T-helper 22 cell (primary cell): ENCODE results near the gene ATP8A1.

Source experiments
- DNase-seq: peaks from one replicate; pipeline ENCODE4 v3.0.0-alpha.2; 2020; ENCODE audit warnings: low read depth

ATP8A1 gene

DNA sequence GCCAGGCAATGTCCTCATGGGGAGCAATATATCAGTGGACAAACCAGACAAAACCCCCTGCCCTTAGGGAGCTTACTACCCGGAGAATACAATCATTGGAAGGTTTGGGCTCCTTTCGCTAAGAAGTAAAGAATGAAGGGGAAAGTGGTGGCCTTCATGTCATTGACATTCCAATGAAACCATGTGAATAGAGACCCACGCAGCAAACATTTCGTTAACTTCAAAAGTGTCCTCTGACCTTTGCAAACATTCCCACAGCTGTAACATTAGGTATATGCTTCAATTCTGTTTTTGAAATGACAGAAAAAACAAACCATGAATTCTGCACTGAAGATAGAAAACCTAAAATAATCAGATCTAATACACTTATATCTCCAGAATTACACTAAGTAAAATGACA is 7.0 kb downstream of the ATP8A1 start:
- DNase-seq: no peak

DNA sequence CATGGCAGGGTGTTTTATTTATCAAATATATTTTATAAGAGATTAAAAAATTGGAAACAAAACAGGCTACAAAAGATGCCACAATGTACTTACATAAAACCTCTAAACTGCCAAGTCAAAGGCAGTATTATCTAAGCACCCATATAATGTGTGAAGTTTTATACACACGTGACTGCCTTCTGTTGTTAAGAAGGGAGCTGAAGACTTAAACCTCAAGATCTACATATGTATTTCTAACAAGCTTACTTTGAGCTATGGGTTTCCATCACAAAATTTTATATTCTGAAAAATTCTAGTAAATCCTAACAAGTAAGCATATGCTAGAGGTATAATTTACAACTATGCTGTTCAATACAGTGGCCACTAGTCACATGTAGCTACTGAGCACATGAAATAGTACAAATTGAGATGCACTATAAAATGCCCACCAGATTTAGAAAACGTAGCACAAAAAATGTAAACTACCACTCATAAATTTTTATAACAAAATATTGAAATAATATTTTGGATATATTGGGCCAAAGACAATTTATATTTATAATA is 9.8 kb downstream of the ATP8A1 start:
- DNase-seq: no peak

DNA sequence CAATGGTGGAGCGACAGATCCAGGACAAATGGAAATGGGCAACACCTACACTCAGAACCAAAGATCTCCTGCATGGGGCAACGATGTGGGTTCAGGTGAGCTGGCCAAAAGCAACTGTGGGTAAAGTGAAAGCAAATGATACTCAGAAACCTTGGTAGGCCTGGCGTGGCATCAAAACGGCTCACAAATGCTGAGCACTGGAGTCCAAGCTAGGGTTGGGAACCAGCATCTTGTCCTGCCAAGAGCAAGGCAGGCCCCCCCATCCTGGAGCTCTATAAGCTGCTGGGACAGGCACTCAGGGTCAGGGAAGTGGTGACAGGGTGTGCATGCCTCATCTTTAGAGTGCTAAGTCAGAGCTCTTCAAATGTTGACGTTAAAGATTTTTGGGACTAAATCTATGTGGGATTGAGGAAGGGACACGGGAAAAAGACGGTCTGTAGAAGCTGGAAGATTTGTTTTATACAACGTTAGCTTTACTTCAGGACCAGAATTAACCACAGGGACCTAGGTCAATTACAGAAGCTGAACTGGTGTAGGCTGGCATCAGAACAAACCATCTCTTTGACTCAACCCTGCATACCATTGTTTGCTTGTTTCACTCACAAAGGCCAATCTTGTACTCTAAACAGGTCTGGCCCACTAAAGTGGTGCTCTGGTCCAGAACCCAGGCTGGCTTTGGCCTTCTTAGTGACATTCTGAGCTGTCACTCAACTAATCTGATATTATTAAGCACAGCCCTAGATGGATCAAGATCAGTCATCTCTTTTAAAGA is 10.7 kb downstream of the ATP8A1 start:
- DNase-seq: no peak

- DNase-seq: no peak
Observed at GRCh38 chr4:42644897-42645296, 12.0 kb downstream of the ATP8A1 start.

GRCh38 chr4:42643685-42644084 is 13.2 kb downstream of the ATP8A1 start:
- DNase-seq: no peak

GRCh38 chr4:42642845-42643615 is 13.9 kb downstream of the ATP8A1 start:
- DNase-seq: no peak

- no peak for DNase-seq
Observed at GRCh38 chr4:42642101-42642797, 14.7 kb downstream of the ATP8A1 start.

GRCh38 chr4:42641656-42642055 is 15.2 kb downstream of the ATP8A1 start:
- no peak for DNase-seq

GRCh38 chr4:42641161-42641560 is 15.7 kb downstream of the ATP8A1 start:
- DNase-seq: no peak

GRCh38 chr4:42640613-42641012 is 16.3 kb downstream of the ATP8A1 start:
- DNase-seq: no peak

- DNase-seq: no peak
Observed at GRCh38 chr4:42638993-42639392, 17.9 kb downstream of the ATP8A1 start.

DNA sequence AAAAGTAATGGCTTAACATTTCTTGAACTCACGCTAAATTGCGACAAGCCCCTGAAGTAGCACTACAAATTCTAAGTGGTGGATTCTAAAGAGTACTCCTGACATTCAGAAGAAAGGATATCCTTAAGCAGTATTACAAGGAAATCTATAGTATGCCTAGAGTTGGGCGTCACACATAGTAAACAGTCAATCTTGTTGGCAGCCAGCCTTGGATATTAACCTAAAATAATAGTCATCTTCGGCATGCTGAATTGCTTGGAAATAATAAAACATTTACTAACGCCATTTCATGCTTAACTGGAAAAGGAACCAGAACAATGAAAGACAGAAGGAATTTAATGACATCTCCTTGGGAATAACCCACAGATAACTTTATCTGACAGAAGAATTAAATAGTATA is 18.6 kb downstream of the ATP8A1 start:
- DNase-seq: no peak

GRCh38 chr4:42637867-42638266 is 19.0 kb downstream of the ATP8A1 start:
- no peak for DNase-seq

DNA sequence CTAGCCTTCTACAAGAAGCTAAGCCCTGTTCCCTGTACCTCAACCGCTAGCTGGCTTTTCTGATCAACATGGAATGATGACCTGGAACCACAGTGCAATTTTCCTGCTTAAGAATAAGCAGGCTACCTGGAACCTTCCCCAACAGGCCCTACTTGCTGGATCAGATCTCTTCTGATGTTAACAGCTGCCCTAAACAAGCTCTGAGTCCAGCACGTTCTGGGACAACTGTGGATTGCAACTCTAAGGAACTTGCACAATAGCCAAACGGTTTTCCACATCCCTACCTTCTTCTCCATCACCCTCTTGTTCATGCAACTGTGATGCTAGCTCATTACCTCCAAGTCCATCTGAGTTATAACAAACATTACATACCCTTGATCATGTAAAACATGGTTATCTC is 19.8 kb downstream of the ATP8A1 start:
- DNase-seq: no peak

DNA sequence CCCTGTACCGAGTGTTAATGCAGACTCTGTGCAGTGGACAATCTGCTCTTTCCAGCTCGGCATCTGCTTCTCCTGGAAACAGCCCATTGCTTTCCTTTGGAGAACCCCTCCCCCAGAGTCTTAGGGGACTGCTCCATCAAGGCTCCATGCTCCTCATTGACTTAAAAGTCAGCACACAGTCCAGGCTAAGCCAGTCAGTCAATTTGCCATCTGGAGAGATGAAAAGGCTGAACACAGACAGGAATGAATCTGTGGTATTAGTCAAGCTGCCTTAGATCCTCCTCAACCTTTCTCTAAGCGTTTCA is 20.3 kb downstream of the ATP8A1 start:
- no peak for DNase-seq

DNA sequence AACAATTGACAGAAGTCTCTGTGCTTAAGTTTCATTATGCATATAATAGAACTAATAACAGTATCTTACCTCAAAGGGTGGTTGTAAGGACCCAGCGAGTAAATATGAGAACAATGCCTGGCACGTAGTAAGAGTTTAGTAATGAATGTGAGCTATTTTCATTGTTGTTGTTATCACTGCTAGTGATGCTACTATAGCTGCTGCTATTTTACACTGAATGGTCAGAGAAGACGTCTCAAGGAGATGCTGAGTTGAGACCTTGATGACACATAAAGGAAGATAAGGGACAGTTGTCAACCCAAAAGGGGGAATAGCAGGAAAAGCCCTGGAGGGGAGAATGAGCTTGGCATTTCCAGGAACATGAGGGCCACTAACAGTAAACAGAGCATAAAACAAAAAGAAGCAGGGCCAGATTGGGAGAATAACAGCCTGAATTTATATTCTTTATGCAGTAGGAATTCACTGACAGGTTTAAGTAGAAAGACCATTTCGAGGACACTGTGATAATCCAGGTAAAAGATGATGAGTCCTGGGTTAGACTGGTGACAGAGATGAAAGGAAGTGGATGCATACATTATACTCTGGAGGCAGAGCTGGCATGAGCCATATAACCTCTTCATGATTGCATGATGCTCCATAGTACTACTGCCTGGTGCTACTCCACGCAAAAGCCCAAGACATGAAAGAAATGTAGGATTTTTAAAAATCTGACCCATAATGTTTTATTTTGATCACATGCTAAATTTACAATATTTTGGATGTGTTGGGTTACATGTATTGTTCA is 23.1 kb downstream of the ATP8A1 start:
- DNase-seq: no peak

DNA sequence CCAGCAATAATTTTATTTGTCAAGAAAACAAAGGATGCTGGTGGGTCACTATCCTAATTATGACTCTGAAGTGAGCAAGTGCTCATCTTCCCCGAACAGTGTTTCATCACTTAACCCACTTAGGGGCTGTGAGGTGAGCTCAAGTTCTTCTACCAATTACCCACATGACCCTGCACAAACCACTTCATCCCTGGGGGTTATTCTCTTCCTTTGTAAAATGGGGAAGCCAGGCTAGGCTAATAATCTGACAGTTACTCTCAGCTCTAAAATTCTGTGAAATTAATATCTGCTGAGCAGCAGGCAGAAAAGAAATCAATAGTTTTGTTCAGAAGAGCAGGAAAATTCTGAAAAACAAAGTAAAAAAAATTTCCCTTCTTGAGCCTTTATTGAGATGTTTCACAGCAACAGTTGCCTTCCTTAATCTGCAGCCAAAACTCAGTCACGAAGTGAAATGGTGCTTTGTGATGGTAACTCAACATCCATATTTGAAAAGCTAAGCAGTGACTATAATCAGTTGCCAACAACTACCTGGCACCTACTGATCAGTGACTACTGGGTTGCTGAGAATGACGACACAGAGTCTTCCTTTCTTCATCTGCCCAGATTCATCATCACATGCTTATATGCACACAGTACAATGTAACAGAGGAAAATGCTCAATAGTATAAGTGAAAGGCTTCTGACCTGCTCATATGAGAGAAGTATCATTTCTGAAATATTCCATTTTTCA is 24.1 kb downstream of the ATP8A1 start:
- no peak for DNase-seq

- DNase-seq: no peak
Observed at GRCh38 chr4:42630908-42631307, 26.0 kb downstream of the ATP8A1 start.

DNA sequence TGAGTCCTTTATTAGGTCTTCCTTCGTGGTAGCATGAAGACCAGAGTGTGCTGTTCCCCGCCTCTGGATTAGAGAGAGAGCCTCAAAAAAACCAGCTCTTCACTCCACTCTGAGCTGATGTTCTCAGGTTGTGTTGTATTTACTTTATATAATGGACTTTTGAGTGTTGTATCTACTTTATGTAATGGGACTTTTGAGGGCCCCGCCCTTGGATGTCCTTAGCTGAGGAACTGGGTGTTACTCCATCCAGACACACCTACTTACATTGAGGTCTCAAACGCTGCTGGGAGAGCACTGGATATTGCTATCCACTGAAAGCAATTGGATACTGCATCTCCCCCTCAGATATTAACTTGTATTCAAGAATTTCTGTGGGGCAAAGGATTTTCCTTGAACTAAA is 28.2 kb downstream of the ATP8A1 start:
- DNase-seq: no peak

DNA sequence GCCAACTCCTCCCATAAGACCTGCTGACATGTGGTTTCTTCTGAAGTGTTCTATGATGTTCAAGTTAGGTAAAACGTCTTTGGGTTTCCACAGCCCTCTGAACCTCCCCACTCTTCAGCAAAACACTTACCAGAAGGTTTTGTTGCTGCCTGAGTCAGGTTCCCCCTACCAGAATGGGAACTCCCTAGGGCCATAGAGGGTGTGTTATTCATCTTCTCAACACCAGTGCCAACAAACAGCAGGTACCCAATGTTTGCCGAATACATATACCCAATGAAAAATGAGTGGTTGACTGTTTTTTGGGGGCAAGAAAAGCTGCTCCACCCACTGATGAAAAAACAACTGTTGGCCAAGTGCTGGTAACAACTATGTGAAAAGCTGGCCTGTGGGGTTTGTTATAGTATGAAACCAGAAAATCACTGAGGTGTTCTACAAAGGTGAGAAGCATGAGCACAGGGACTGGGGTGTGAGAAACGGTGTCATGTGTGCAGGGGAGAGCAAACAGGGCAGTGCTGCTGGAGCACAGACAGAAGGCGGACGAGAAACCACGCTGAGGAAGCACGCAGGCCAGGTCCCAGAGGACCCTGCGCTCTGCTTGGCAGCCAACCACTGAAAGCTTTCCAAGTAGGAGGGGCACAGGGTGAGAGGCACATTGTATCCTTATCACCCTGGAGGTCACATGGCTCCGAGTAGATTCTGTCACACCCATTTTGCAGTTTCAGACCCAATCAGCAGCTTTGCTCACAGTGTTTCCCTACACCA is 28.8 kb downstream of the ATP8A1 start:
- no peak for DNase-seq
